MG63 (cell line): ENCODE results near the gene RPL37. TPM values are rescaled to one million over a fixed set of nuclear protein-coding genes. Genes with fewer than 3 reads are reported as not detected.
"Not testable (repeated sequence)": the region's sequence is repeated elsewhere in the genome, so short reads cannot be mapped to it uniquely, and the experiment has no call there.

Source experiments
- DNase-seq: peaks from one replicate; pipeline ENCODE4 v3.0.0-alpha.2; 2020
- H3K27me3 ChIP-seq: fragments of 250-450 bp; sonication (Bioruptor Pico); 2 replicates; pipeline ENCODE4 v1.5.1; 2020; ENCODE audit warnings: mild to moderate bottlenecking, moderate library complexity
- H3K36me3 ChIP-seq: fragments of 250-450 bp; sonication (Bioruptor Pico); 2 replicates; pipeline ENCODE4 v1.5.1; 2020; ENCODE audit warnings: mild to moderate bottlenecking, moderate library complexity
- H3K4me3 ChIP-seq: fragments of 250-450 bp; sonication (Bioruptor Pico); 2 replicates; pipeline ENCODE4 v1.5.1; 2020; ENCODE audit warnings: mild to moderate bottlenecking, moderate library complexity
- H3K9me3 ChIP-seq: fragments of 250-450 bp; sonication (Bioruptor Pico); 2 replicates; pipeline ENCODE4 v1.5.1; 2020; ENCODE audit warnings: mild to moderate bottlenecking, moderate library complexity
- total RNA-seq: library from RNA; depleted of rRNA; stranded (reverse); fragments of >200 nt; shearing (Covaris generic); gene quantifications from 2 replicates; pipeline ENCODE4 v1.2.3, GENCODE V29; 2014; ENCODE audit warnings: low replicate concordance

RPL37 gene
- total RNA-seq, 1 experiment from 2014 or later: 523 TPM

- H3K27me3 ChIP-seq: no peaks in the 10 kb centered on the region
- H3K4me3 ChIP-seq: no peak overlapping the region
- DNase-seq: no peak
- H3K36me3 ChIP-seq: no peaks in the 10 kb centered on the region
- no peaks in the 10 kb centered on the region for H3K9me3 ChIP-seq
Observed at GRCh38 chr5:40844565-40844964, 9.5 kb upstream of the RPL37 start.

- H3K4me3 ChIP-seq: no peak overlapping the region; the same call in 1 of the 2 replicates
- H3K27me3 ChIP-seq: no peaks in the 10 kb centered on the region
- H3K9me3 ChIP-seq: no peaks in the 10 kb centered on the region
- no peak for DNase-seq
- no peaks in the 10 kb centered on the region for H3K36me3 ChIP-seq
Observed at GRCh38 chr5:40842351-40842750, 7.3 kb upstream of the RPL37 start.

GRCh38 chr5:40841068-40841805, 6.2 kb upstream of the RPL37 start, which contains the start of gene CARD6:
CARD6 (plus strand) TSS chr5:40841367; CDS start chr5:40841383, 16 bp downstream.
- no peaks in the 10 kb centered on the region for H3K9me3 ChIP-seq
- DNase-seq: no peak
- no peaks in the 10 kb centered on the region for H3K36me3 ChIP-seq
- peak within 1 kb of the TSS; percentile 31 for H3K4me3 ChIP-seq
- no peaks in the 10 kb centered on the region for H3K27me3 ChIP-seq

- Histone ChIP-seq H3K36me3 (peaks cover 18% of the 10 kb centered on the region), H3K27me3 (no peaks in the 10 kb centered on the region)
- DNase-seq: no peak
Observed at GRCh38 chr5:40838086-40838485, 3.1 kb upstream of the RPL37 start.

GRCh38 chr5:40834391-40834848, 602 bp downstream of the RPL37 start:
- no peaks in the 10 kb centered on the region for H3K9me3 ChIP-seq
- peak overlapping the region; percentile 98 for H3K4me3 ChIP-seq
- no peaks in the 10 kb centered on the region for H3K27me3 ChIP-seq
- H3K36me3 ChIP-seq: peaks cover 55% of the 10 kb centered on the region
- DNase-seq: peak; percentile 24

More at GRCh38 chr5:40838086-40838485, 3.1 kb upstream of the RPL37 start:
- Histone ChIP-seq H3K9me3 (no peaks in the 10 kb centered on the region), H3K4me3 (no peak overlapping the region)

- Histone ChIP-seq H3K9me3 (no peaks in the 10 kb centered on the region), H3K27me3 (no peaks in the 10 kb centered on the region), H3K36me3 (peaks cover 62% of the 10 kb centered on the region), H3K4me3 (peak overlapping the region; percentile 98)
- DNase-seq: no peak
Observed at GRCh38 chr5:40833712-40834229, 1.3 kb downstream of the RPL37 start.

- Histone ChIP-seq H3K27me3 (no peaks in the 10 kb centered on the region), H3K9me3 (no peaks in the 10 kb centered on the region), H3K4me3 (peak overlapping the region; percentile 98), H3K36me3 (peaks cover 76% of the 10 kb centered on the region)
- DNase-seq: no peak
Observed at GRCh38 chr5:40832345-40832744, 2.7 kb downstream of the RPL37 start.

- no peaks in the 10 kb centered on the region for H3K27me3 ChIP-seq
- DNase-seq: no peak
- H3K9me3 ChIP-seq: no peaks in the 10 kb centered on the region
- peaks cover 84% of the 10 kb centered on the region for H3K36me3 ChIP-seq
- peak overlapping the region; percentile 98 for H3K4me3 ChIP-seq
Observed at GRCh38 chr5:40831346-40832210, 3.4 kb downstream of the RPL37 start.

GRCh38 chr5:40829748-40830533, 5.1 kb downstream of the RPL37 start:
- H3K36me3 ChIP-seq: peaks cover 99% of the 10 kb centered on the region
- no peaks in the 10 kb centered on the region for H3K27me3 ChIP-seq
- no peaks in the 10 kb centered on the region for H3K9me3 ChIP-seq
- DNase-seq: no peak
- H3K4me3 ChIP-seq: no peak overlapping the region

- DNase-seq: no peak
- Histone ChIP-seq H3K4me3 (no peak overlapping the region), H3K9me3 (no peaks in the 10 kb centered on the region), H3K27me3 (no peaks in the 10 kb centered on the region), H3K36me3 (peaks cover 89% of the 10 kb centered on the region)
Observed at GRCh38 chr5:40828690-40829661, 6.0 kb downstream of the RPL37 start.

GRCh38 chr5:40828021-40828631, 6.9 kb downstream of the RPL37 start:
- H3K27me3 ChIP-seq: no peaks in the 10 kb centered on the region
- H3K36me3 ChIP-seq: peaks cover 81% of the 10 kb centered on the region
- DNase-seq: no peak
- H3K4me3 ChIP-seq: no peak overlapping the region
- H3K9me3 ChIP-seq: no peaks in the 10 kb centered on the region

GRCh38 chr5:40827188-40827977, 7.6 kb downstream of the RPL37 start:
- no peak for DNase-seq
- no peak overlapping the region for H3K4me3 ChIP-seq
- H3K27me3 ChIP-seq: no peaks in the 10 kb centered on the region
- H3K9me3 ChIP-seq: no peaks in the 10 kb centered on the region
- H3K36me3 ChIP-seq: peaks cover 77% of the 10 kb centered on the region

GRCh38 chr5:40826489-40827187, 8.4 kb downstream of the RPL37 start:
- H3K4me3 ChIP-seq: no peak overlapping the region
- H3K9me3 ChIP-seq: no peaks in the 10 kb centered on the region
- H3K27me3 ChIP-seq: no peaks in the 10 kb centered on the region
- H3K36me3 ChIP-seq: peaks cover 70% of the 10 kb centered on the region
- no peak for DNase-seq

- H3K9me3 ChIP-seq, DNase-seq, H3K27me3 ChIP-seq, H3K4me3 ChIP-seq: not testable (repeated sequence)
- H3K36me3 ChIP-seq: peaks cover 59% of the 10 kb centered on the region
Observed at GRCh38 chr5:40825461-40826043, 9.5 kb downstream of the RPL37 start.
